ENCODE data around the gene RIPOR2.

RIPOR2 gene

DNA sequence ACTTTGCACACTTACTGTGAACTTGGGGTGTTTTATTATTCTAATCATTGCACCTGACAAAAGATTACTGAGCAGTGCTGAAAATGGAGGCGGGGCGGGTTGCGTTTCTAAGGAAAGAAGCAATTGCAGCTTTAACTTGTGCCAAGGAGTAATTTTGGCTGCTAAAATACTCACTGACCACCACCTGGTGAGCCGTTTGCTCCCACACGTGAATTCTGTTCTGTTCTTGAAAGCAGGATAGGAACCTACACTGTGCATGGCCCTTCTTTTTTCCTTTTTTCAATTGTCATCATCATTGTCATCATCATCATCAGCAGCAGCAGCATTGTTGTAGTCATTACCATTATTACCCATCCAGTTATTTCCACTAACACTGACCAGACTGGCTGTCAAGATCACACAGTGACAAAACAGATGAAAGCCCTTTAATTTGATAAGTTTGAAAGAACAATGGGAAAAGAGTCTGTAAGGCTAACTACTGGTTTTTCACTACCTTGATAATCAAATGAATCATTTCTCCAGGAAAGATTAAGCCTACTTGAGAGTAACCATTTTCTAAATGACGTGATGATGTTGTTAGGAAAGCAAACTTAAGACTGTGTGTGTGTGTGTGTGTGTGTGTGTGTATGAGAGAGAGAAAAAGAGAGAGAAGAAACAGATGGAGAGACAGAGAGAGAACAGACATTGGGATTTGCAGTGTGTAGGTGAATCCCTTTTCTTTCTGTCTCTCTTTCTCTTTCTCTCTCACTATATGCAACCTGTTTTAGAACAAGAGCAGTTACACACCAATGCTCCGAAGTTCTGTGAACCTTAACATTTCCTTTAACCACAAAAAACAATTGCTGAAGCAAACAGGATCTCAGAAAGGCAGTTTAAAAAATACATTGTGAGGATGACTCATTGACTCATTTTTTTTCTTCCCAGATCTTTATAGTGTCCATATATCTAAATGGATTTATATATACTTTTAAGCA lies 3.8 kb downstream of the RIPOR2 start:
- Histone ChIP-seq H3K23ac (ENCODE audit: low read length) (no peak overlapping the region), H3K79me2 (ENCODE audit: control insufficient read depth, insufficient read depth, low read length) (no peaks in the 10 kb centered on the region), H3K27ac (ENCODE audit: low read depth, low read length) (no peak overlapping the region), H3K18ac (ENCODE audit: low read length) (no peak overlapping the region), H3K36me3 (ENCODE audit: control insufficient read depth, insufficient read depth, low read length) (no peaks in the 10 kb centered on the region), H3K4ac (ENCODE audit: low read depth, low read length) (no peak overlapping the region), H3K4me2 (ENCODE audit: low read length) (no peak overlapping the region), H3K4me1 (ENCODE audit: control insufficient read depth, low read depth, low read length) (peaks cover 3% of the 10 kb centered on the region), H3K56ac (ENCODE audit: low read length) (no peak overlapping the region), H2AK5ac (ENCODE audit: low read length) (no peak overlapping the region), H4K8ac (ENCODE audit: low read depth, low read length) (no peak overlapping the region), H3K27me3 (ENCODE audit: insufficient read depth, low read length, poor library complexity) (no peaks in the 10 kb centered on the region), H3K9ac (ENCODE audit: low read length) (no peak overlapping the region), H3K79me1 (ENCODE audit: low read length) (no peaks in the 10 kb centered on the region), H3K4me3 (ENCODE audit: low read length) (no peak overlapping the region), H4K5ac (ENCODE audit: low read length) (no peak overlapping the region), H2BK15ac (replicated peaks; ENCODE audit: low read depth) (no peak overlapping the region), H2BK5ac (ENCODE audit: low read length) (no peak overlapping the region), H2BK120ac (ENCODE audit: low read depth, low read length) (no peak overlapping the region)
- no peak for DNase-seq
- no CpG with 5 or more reads among the region's 7 CpGs for WGBS (ENCODE audit: extremely low coverage, insufficient coverage, low lambda C conversion rate)

- Histone ChIP-seq H3K4me2 (ENCODE audit: low read length) (no peak overlapping the region), H3K4me3 (ENCODE audit: low read length) (no peak overlapping the region), H4K5ac (ENCODE audit: low read length) (no peak overlapping the region), H3K9ac (ENCODE audit: low read length) (no peak overlapping the region), H2AK5ac (ENCODE audit: low read length) (no peak overlapping the region), H3K56ac (ENCODE audit: low read length) (no peak overlapping the region), H3K36me3 (ENCODE audit: control insufficient read depth, insufficient read depth, low read length) (no peaks in the 10 kb centered on the region), H3K27me3 (ENCODE audit: insufficient read depth, low read length, poor library complexity) (no peaks in the 10 kb centered on the region), H3K4me1 (ENCODE audit: control insufficient read depth, low read depth, low read length) (peaks cover 3% of the 10 kb centered on the region), H3K79me2 (ENCODE audit: control insufficient read depth, insufficient read depth, low read length) (no peaks in the 10 kb centered on the region), H2BK120ac (ENCODE audit: low read depth, low read length) (no peak overlapping the region), H3K4ac (ENCODE audit: low read depth, low read length) (no peak overlapping the region), H4K8ac (ENCODE audit: low read depth, low read length) (no peak overlapping the region), H2BK5ac (ENCODE audit: low read length) (no peak overlapping the region), H3K23ac (ENCODE audit: low read length) (no peak overlapping the region), H3K79me1 (ENCODE audit: low read length) (no peaks in the 10 kb centered on the region), H3K18ac (ENCODE audit: low read length) (no peak overlapping the region), H2BK15ac (replicated peaks; ENCODE audit: low read depth) (no peak overlapping the region), H3K27ac (ENCODE audit: low read depth, low read length) (no peak overlapping the region)
- DNase-seq, result no peak
Measured at GRCh38 chr6:24931296-24931695, 4.5 kb downstream of the RIPOR2 start.

DNA sequence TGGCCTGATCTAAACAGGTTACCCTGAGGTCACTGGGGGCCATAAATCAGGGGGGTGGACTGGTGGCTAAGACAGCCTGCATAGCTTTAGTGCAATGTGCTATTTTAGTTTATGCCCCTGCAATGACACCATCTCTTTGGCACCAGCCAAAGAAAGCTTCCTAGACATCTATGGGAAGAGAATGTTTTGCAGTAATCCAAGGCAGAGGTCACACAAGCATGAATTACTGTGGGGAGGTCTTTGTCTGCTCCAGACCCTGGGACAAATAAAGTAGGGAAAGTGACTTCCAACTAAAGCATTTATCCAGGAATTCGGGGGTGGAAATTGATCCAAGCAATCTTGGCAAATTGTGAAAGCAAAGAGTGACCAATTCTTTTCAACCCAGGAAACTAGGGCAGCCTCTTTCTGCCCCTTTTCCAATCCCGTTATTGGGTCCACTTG lies 5.3 kb downstream of the RIPOR2 start:
- no peak overlapping the region for H3K4me2 ChIP-seq (ENCODE audit: low read length)
- no CpG with 5 or more reads among the region's 2 CpGs for WGBS (ENCODE audit: extremely low coverage, insufficient coverage, low lambda C conversion rate)
- no peaks in the 10 kb centered on the region for H3K79me1 ChIP-seq (ENCODE audit: low read length)
- H3K4me1 ChIP-seq (ENCODE audit: control insufficient read depth, low read depth, low read length), result peaks cover 3% of the 10 kb centered on the region
- no peak overlapping the region for H4K8ac ChIP-seq (ENCODE audit: low read depth, low read length)
- H3K4me3 ChIP-seq (ENCODE audit: low read length), result no peak overlapping the region
- no peak overlapping the region for H2BK5ac ChIP-seq (ENCODE audit: low read length)
- H3K27me3 ChIP-seq (ENCODE audit: insufficient read depth, low read length, poor library complexity), result no peaks in the 10 kb centered on the region
- no peak for DNase-seq
- no peak overlapping the region for H3K9ac ChIP-seq (ENCODE audit: low read length)
- H2BK120ac ChIP-seq (ENCODE audit: low read depth, low read length), result no peak overlapping the region
- H3K23ac ChIP-seq (ENCODE audit: low read length), result no peak overlapping the region
- no peak overlapping the region for H2AK5ac ChIP-seq (ENCODE audit: low read length)
- H3K27ac ChIP-seq (ENCODE audit: low read depth, low read length), result no peak overlapping the region
- H3K4ac ChIP-seq (ENCODE audit: low read depth, low read length), result no peak overlapping the region
- H3K79me2 ChIP-seq (ENCODE audit: control insufficient read depth, insufficient read depth, low read length), result no peaks in the 10 kb centered on the region
- no peak overlapping the region for H3K18ac ChIP-seq (ENCODE audit: low read length)
- no peak overlapping the region for H3K56ac ChIP-seq (ENCODE audit: low read length)
- H3K36me3 ChIP-seq (ENCODE audit: control insufficient read depth, insufficient read depth, low read length), result no peaks in the 10 kb centered on the region
- no peak overlapping the region for H2BK15ac ChIP-seq (replicated peaks; ENCODE audit: low read depth)
- no peak overlapping the region for H4K5ac ChIP-seq (ENCODE audit: low read length)

DNA sequence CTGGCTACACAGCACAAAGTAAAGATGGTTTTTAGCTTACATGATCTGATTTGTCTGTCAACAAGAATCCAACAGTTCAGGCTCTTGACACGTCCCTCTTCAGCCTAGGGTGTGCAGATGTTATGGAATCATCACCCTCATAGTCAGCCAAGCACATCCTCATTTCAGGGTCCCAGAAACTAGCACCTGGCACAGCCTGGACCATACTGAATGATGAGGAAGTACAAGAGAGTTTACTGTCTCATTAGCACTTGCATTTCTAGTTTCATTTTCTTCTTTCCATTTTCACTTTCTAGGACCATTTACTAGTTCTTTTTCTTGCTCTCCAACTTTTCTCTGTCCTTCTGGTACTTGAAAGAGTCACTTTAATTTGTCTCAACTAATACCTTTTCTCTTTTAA lies 6.5 kb downstream of the RIPOR2 start:
- Histone ChIP-seq H3K23ac (ENCODE audit: low read length) (no peak overlapping the region), H4K8ac (ENCODE audit: low read depth, low read length) (no peak overlapping the region), H3K9ac (ENCODE audit: low read length) (no peak overlapping the region), H2AK5ac (ENCODE audit: low read length) (no peak overlapping the region), H3K18ac (ENCODE audit: low read length) (no peak overlapping the region), H3K79me2 (ENCODE audit: control insufficient read depth, insufficient read depth, low read length) (no peaks in the 10 kb centered on the region), H3K27ac (ENCODE audit: low read depth, low read length) (no peak overlapping the region), H3K79me1 (ENCODE audit: low read length) (no peaks in the 10 kb centered on the region), H3K4me1 (ENCODE audit: control insufficient read depth, low read depth, low read length) (peaks cover 5% of the 10 kb centered on the region), H3K4ac (ENCODE audit: low read depth, low read length) (no peak overlapping the region), H3K4me3 (ENCODE audit: low read length) (no peak overlapping the region), H2BK5ac (ENCODE audit: low read length) (no peak overlapping the region), H3K27me3 (ENCODE audit: insufficient read depth, low read length, poor library complexity) (no peaks in the 10 kb centered on the region), H3K4me2 (ENCODE audit: low read length) (no peak overlapping the region), H3K56ac (ENCODE audit: low read length) (no peak overlapping the region), H2BK120ac (ENCODE audit: low read depth, low read length) (no peak overlapping the region), H4K5ac (ENCODE audit: low read length) (no peak overlapping the region), H2BK15ac (replicated peaks; ENCODE audit: low read depth) (no peak overlapping the region), H3K36me3 (ENCODE audit: control insufficient read depth, insufficient read depth, low read length) (no peaks in the 10 kb centered on the region)
- WGBS (ENCODE audit: extremely low coverage, insufficient coverage, low lambda C conversion rate), result no CpG with 5 or more reads among the region's 1 CpG
- no peak for DNase-seq

GRCh38 chr6:24927985-24928745 lies 7.6 kb downstream of the RIPOR2 start:
- Histone ChIP-seq H3K4me3 (ENCODE audit: low read length) (no peak overlapping the region), H4K5ac (ENCODE audit: low read length) (no peak overlapping the region), H2BK5ac (ENCODE audit: low read length) (no peak overlapping the region), H2BK15ac (replicated peaks; ENCODE audit: low read depth) (no peak overlapping the region), H3K4ac (ENCODE audit: low read depth, low read length) (no peak overlapping the region), H3K79me2 (ENCODE audit: control insufficient read depth, insufficient read depth, low read length) (no peaks in the 10 kb centered on the region), H3K36me3 (ENCODE audit: control insufficient read depth, insufficient read depth, low read length) (no peaks in the 10 kb centered on the region), H3K56ac (ENCODE audit: low read length) (no peak overlapping the region), H3K18ac (ENCODE audit: low read length) (no peak overlapping the region), H3K23ac (ENCODE audit: low read length) (no peak overlapping the region), H3K27ac (ENCODE audit: low read depth, low read length) (no peak overlapping the region), H3K27me3 (ENCODE audit: insufficient read depth, low read length, poor library complexity) (no peaks in the 10 kb centered on the region), H3K79me1 (ENCODE audit: low read length) (no peaks in the 10 kb centered on the region), H4K8ac (ENCODE audit: low read depth, low read length) (no peak overlapping the region), H3K4me1 (ENCODE audit: control insufficient read depth, low read depth, low read length) (peaks cover 8% of the 10 kb centered on the region), H3K4me2 (ENCODE audit: low read length) (no peak overlapping the region), H2AK5ac (ENCODE audit: low read length) (no peak overlapping the region), H3K9ac (ENCODE audit: low read length) (no peak overlapping the region), H2BK120ac (ENCODE audit: low read depth, low read length) (no peak overlapping the region)
- DNase-seq, result no peak
- no CpG with 5 or more reads among the region's 6 CpGs for WGBS (ENCODE audit: extremely low coverage, insufficient coverage, low lambda C conversion rate)

Data from mesendoderm (in vitro differentiated cells).